GM18858 (cell line): ENCODE results near the gene GOLGA8G.
"Not testable (repeated sequence)": the region's sequence is repeated elsewhere in the genome, so short reads cannot be mapped to it uniquely, and the experiment has no call there.

Source experiments
- ATAC-seq: cut with Tn5 transposase; IDR thresholded peaks from one replicate; pipeline ENCODE4 v1.9.1; 2021; ENCODE audit not compliant: unreplicated experiment

GOLGA8G gene, protein sequence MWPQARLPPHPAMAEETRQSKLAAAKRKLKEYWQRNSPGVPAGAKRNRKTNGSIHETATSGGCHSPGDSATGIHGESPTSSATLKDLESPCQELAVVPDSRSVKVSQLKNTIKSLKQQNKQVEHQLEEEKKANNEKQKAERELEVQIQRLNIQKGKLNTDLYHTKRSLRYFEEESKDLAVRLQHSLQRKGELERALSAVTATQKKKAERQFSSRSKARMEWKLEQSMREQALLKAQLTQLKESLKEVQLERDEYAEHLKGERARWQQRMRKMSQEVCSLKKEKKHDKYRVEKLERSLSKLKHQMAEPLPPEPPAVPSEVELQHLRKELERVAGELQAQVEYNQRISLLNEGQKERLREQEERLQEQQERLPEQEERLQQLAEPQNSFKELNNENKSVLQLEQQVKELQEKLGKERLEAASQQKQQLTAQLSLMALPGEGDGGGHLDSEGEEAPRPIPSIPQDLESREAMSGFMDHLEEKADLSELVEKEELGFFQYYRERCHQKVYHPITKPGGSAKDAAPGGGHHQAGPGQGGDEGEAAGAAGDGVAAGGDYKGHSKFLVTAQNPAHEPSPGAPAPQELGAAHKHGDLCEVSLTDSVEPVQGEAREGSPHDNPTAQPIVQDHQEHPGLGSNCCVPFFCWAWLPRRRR

GRCh38 chr15:28532954-28533353 is at the start of gene GOLGA8G:
TSS of gene GOLGA8G (minus strand) at chr15:28532971. CDS start at chr15:28532909, 62 bp downstream.
- ATAC-seq = not testable (repeated sequence)

DNA sequence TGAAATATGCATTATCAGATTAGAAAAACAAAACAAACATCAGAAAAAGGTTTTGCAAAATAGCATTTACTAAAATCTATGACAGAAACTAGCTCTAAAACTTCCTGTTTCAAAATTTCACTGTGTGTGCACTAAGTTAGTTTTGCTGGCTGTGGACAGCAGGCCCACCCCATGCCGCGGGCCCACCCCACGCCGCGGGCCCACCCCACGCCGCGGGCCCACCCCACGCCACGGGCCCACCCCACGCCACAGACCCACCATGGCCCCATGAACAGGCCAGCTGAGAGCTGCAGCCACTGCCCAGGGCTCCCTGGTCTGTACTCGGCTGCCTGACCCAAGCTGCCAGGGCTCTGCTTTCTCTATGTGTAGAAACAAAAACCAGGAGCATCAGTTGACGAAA is 40.6 kb upstream of the GOLGA8G start:
- not testable (repeated sequence) for ATAC-seq

GRCh38 chr15:28553268-28553667 is 20.5 kb upstream of the GOLGA8G start, which contains the start of gene GOLGA6L25:
TSS of gene GOLGA6L25 (plus strand) at chr15:28553568. CDS start at chr15:28553629, 61 bp downstream.
- not testable (repeated sequence) for ATAC-seq

DNA sequence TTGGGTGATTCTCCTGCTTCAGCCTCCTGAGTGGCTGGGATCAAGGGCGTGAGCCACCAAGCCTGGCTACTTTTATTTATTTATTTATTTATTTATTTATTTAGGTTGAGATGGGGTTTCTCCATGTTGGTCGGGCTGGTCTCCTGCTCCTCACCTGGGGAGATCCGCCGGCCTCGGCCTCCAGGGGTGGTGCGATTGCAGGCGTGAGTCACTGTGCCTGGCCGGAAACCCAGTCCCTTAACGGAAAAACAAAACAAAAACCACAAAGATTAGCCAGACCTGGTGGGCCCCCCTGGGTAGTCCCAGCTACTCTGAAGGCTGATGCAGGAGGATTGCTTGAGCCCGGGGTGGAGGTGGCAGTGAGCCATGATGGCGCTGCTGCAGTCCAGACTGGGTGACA is 17.6 kb downstream of the GOLGA8G start:
- not testable (repeated sequence) for ATAC-seq

DNA sequence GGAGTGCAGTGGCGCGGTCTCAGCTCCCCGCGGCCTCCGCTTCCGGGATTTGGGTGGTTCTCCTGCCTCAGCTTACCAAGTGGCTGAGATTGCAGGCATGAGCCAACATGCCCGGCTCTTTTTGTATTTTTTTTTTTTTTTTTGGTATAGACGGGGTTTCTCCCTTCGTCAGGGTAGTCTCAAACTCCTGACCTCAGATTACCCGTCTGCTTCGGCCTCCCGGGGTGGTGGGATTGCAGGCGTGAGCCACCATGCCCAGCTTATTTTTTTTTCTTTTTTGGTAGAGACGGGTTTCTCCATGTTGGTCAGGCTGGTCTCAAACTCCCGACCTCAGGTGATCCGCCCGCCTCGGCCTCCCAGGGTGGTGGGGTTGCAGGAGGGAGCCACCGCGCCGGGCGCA is 18.6 kb downstream of the GOLGA8G start:
- not testable (repeated sequence) for ATAC-seq

DNA sequence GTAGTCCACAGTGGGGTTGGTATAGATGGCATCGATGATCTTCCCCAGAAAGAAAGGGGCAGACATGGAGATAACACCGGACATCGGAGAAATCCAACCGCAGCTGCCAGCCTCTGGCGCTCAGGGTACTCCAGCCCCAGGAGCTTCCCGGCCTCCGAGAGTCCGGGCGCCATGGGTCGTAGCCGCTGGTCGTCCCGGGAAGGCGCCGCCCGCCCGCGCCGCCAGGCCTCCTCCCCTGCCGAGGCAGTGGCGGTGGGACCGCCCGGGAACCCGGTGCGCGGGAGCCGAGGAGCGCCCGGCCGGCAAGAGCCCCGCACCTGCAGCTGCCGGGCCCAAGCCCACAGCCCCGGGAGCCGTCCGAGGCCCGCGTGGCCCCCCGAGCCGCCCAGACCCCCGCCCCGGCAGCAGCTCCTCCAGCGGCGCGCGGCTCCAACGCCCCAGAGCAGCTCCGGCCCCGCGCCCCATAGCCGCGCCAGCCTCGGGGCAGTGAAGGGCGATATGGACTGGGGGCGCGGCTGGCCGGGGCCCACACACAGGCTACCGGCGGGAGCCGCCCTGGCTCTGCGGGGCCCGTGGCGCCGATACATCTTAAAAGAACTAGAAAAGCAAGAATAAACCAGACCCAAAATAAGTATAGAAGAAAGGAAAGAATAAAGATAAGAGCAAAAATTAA is 24.4 kb downstream of the GOLGA8G start:
- ATAC-seq = not testable (repeated sequence)

DNA sequence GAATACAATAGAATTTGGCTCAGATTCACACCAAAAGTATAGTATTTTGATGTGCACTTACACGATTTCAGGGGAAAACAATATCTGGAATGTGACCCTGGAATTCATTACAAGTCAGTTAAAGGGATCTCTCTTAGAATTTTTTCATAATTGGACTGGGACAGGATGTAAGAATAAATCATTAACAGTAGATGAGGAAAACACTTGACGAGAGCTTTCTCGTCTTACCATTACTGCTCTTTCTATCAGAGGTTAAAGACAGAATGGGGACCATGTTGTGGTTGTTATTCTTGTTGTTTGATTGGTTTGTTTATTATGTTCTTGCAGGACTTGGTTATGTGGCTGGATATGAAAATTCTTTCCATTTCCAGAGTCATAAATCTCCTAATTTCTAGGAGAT is 51.4 kb downstream of the GOLGA8G start:
- ATAC-seq = not testable (repeated sequence)
